GM21390 (cell line): ENCODE results near the gene SLC22A14.
"Not testable (repeated sequence)": the region's sequence is repeated elsewhere in the genome, so short reads cannot be mapped to it uniquely, and the experiment has no call there.

ENCODE experiments used
- ATAC-seq: cut with Tn5 transposase; IDR thresholded peaks from one replicate; pipeline ENCODE4 v1.9.1; 2021; ENCODE audit not compliant: unreplicated experiment

The SLC22A14 gene

DNA sequence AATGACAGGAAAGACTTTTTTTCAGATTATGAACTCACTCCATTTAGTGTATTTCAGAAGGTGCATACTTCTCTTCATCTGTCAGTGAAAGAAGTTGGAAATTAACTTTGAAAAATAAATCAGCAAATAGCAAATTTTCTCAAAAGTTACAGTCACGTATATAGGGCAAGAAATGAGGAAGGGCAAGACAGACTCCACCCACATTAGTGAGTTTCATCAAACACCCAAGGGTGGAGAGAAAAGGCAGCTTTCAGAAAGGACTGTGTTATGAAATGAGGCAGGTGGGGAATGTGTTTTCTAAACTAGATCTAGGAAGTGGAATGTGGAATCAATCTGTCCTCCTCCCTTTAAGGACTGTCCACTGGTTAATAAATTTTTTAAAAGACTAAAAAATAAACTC, 13.6 kb upstream of the SLC22A14 start:
- peak; percentile 67 for ATAC-seq

DNA sequence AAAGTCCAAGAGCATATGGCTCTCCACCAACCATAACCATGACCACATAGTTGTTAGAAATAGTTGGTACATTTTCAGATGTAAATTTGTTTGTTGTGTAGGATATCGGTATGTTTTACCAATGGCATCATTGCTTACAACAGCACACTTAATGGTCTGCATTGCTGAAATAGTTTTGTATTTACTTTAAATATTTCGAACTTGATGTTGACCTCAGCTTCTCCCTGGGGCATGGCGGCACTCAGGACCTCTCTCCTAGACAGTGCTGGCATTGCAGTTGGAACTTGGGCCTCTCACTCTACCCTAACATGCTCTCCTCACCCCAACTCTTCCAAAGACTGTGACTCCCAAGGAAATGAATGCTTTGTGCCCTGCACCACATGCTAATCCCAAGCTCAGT, 11.5 kb upstream of the SLC22A14 start:
- ATAC-seq: no peak

- ATAC-seq: no peak
Observed at GRCh38 chr3:38271553-38271952, 10.5 kb upstream of the SLC22A14 start.

DNA sequence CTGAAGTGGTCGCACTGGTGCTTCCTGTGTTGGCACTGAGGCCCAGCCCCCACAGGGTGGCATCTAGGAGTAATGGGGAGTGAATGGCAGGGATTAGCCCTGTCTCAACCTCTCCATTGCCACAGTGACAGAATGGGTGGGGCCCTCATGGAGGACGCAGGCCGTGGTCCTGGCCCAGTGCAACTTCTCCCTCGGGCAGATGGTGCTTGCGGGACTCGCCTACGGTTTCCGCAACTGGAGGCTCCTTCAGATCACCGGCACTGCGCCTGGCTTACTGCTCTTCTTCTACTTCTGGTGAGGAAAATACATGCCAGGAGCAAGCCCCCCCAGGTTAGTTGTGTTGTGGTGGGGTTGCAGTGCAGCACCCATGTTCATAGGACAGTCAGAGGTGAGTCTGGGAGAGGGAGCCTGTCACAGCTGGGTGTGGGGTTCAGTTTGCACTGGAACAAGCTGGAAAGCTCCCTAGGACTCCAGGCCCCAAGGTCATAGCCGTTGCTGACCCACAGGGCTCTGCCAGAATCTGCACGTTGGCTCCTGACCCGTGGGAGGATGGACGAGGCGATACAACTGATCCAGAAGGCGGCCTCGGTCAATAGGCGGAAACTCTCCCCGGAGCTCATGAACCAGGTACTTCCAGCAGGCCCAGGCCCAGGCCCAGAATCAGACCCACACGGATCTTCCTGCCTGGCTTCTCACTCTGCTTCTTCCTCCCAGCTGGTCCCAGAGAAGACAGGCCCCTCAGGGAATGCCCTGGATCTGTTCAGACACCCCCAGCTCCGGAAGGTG, 7.0 kb upstream of the SLC22A14 start:
- ATAC-seq: no peak

DNA sequence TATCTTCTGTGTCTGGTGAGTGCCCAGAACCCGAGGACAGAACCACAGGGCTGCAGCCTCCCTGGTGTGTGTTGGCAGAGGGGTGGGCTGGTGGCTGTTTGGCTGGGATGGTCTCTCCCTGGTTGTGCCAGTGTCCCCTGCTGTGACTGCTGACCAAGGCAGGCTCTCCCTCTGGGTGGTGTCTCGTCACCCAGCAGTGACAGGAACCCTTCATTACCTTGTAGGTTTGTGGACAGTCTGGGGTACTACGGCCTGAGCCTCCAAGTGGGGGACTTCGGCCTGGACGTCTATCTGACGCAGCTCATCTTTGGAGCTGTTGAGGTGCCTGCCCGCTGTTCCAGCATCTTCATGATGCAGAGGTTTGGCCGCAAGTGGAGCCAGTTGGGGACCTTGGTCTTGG, 6.4 kb upstream of the SLC22A14 start:
- no peak for ATAC-seq

- no peak for ATAC-seq
Observed at GRCh38 chr3:38276081-38276916, 5.8 kb upstream of the SLC22A14 start.

DNA sequence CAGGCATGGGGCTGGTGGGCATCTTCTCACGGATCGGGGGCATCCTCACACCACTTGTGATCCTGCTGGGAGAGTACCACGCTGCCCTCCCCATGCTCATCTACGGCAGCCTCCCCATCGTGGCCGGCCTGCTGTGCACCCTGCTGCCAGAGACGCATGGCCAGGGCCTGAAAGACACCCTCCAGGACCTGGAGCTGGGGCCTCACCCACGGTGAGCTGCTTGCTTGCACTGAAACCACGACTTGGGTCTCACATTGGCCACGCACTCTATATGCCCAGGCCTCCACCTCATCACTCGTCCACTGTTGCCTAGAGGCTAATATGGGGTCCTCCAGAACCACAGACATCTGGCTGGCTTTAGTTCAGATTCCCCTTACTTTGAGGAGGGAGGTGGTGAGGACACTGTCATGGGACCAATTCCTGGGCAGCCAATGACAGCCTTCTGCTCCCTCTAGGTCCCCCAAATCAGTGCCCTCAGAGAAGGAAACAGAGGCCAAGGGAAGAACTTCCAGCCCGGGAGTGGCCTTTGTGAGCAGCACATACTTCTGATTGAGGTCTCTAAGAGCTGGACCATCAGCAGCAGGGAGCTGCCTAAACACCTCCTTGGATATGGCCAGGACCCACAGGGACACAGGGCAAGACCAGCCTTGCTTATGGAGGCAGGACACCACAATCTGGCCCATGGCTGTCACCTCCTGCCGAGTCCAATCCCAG, 5.0 kb upstream of the SLC22A14 start:
- no peak for ATAC-seq

DNA sequence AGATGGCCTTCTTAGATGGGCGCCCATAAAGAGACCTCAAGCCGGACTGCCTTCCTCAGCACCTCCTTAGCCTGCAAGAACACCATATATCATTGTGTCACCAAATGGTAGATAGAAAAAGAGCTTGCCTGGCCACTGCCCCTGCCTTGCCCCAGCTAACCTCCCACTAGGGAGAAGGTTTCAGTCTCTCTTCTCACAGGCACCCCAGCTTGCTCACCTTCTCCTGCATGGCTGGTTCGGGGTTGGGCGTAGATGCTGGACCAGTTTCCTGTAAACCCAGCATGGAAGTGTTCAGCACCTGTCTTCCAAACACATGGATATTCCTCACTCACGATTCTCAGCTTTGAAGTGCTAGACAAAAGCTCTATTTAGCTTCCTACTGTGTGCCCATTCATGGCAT, 3.3 kb upstream of the SLC22A14 start:
- ATAC-seq: no peak

GRCh38 chr3:38283810-38284755, 2.0 kb downstream of the SLC22A14 start:
- no peak for ATAC-seq

DNA sequence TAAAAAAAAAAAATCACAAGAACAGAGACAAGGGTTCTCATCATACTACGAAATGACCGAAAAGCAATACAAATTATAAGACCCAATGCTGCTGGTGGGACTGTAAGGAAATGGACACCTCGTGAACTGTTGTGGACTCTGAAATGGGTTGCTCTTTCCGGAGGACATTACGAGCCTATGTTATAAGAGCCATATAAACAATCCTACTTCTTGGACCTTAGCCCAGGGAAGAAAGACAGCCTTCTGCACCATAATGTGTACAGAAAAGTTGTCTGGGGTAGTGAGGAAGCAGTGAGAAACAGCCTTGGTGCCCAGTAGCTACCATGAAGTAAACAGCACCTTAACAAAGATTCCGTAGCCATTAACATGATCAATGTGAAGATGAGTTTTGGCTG, 2.7 kb downstream of the SLC22A14 start:
- no peak for ATAC-seq

DNA sequence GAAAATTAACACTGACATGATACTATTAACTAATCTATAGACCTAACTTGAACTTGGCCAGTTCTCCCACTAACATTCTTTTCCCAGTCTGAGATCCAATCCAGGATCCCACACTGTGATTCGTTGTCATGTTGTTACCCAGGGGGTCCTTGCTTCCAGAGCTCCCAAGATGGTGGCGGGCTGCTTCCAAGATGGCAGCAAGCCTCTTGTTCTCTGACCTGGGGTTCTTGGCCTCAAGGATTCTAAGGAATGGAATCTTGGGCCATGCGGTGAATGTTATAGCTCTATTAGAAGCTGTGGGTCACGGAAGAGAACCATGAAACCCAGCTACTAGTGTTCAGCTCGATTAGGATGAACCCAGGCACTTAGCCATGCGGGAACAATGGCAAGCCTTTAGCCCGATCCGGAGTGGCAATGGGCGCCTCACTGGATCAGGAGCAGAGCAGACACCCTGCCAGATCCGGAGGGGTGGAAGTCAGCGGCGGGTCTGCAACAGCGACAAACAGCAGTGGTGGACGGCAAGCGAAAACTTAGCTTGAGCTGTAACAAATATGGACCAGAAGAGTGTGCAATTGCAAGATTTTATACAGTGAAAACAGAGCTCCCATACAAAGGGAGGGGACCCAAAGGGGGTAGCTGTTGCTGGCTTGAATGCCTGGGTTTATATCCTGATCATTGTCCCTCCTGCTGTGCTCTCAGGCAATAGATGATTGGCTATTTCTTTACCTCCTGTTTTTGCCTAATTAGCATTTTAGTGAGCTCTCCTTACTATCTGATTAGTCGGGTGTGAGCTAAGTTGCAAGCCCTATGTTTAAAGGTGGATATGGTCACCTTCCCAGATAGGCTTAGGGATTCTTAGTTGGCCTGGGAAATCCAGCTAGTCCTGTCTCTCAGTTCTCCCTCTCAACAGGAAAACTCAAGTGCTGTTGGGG, 7.5 kb downstream of the SLC22A14 start:
- ATAC-seq: not testable (repeated sequence)

DNA sequence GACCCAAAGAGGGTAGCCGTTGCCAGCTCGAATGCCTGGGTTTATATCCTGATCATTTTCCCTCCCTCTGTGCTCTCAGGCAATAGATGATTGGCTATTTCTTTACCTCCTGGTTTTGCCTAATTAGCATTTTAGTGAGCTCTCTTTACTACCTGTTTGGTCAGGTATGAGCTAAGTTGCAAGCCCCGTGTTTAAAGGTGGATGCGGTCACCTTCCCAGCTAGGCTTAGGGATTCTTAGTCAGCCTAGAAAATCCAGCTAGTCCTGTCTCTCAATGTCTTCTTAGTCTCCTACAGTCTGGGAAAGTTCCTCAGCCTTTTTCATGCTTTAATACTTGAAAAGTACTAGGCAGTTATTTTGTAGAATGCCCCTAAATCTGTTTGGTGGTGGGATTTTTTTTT, 15.0 kb downstream of the SLC22A14 start:
- not testable (repeated sequence) for ATAC-seq

DNA sequence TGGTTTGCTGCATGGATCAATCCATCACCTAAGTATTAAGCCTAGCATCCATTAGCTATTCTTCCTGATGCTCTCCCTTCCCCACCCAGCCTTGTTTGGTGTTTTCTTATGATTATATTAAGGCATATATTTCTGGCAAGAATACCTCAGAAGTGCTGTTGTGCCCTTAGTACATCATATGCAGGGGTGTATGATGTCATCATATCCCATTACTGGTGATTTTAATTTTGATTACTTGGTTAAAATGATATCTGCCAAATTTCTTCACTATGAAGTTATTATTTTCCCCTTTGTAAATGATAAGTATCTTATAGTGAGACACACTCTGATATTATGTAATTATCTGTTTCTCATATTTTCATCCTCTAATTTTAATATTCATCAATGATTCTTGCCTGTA, 15.4 kb downstream of the SLC22A14 start:
- ATAC-seq: no peak

DNA sequence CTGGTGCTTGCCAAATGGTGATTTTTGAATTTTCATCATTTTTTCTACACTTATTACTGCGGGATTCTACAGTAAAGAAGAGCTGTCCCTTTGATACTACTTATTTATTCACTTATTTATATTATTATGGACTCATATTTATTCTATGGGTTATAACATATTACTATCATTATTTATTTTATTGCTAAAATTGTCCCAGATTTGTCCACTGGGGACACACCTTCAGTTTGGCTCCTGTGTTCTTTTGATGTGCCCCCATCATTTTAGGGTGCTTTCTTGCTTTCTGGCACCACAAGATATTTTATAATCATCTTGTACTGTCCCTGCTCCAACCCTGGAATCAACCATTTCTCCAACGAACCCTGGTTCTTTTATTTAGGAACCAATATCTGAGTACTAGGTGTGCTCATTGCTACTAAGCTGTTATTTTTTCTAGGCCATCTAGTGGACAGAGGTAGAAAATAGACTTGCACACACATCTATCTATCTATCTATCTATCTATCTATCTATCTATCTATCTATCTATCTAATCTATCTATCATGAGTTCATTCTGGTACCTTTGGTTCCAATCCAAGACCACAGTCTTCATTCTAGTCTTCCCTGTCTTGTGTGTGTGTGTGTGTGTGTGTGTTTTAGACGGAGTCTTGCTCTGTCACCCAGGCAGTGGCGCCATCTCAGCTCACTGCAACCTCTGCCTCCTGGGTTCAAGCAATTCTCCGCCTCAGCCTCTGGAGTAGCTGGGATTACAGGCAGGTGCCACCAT, 16.0 kb downstream of the SLC22A14 start:
- no peak for ATAC-seq

DNA sequence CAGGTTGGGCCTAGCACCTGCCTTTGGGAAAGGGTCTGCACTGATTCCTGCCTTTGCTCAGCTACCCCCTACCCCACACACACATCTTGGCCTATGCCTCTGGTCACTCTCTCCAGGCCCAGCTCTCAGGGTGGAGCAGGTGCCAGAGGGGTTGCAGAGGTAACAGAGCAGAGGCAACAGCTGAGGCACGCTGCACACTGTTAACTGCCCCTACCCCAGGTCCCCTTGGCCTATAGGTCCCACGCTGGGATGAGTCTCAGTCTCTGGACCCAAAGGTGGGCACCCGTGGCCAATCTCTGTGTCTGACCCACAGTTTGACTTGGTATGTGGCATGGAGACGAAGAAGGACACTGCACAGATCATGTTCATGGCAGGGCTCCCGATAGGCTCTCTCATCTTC, 24.8 kb downstream of the SLC22A14 start:
- ATAC-seq: no peak

GRCh38 chr3:38307599-38307998, 25.5 kb downstream of the SLC22A14 start:
- ATAC-seq: no peak

DNA sequence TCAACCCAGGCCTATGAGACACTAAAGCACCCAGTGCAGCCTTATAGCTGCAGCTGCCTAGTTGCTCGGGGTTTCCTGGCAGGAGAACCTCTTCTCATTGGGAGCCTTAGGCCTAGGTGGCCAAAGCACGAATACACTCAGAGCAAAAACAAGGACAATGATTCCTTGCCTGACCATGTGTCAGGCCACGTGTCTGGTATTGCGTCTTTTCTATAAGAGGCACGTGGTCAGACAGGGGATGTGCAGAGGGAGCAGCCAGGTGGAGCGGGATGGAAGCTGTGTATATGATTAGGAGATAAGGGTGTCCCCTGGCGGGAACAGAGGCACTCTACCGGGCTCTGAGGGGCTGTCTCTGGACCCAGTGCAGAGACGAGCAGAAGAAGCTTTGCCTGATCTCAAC, 26.4 kb downstream of the SLC22A14 start:
- no peak for ATAC-seq

GRCh38 chr3:38311476-38311875, 29.4 kb downstream of the SLC22A14 start:
- no peak for ATAC-seq

DNA sequence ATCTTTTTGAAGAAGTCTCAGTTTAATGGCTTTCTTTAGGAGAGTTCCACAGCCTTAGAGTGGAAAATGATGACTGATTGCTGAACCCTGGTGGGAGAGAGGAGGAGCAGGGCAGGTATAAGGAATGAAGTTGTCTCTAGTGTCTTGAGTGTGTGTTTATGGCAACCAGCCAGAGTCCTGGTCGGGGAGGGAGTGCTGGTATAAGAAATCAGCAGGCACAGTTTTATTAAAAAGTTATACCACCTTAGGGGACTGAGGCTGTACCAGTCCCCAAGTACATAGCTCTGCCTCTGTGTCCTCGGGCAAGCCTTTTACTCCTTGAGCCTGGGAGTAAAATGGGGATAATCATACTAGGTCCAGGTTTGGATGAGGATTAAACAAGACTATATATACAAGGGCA, 29.8 kb downstream of the SLC22A14 start:
- no peak for ATAC-seq
